ENCODE measurements around the gene CCR4. TPM values are rescaled to one million over a fixed set of nuclear protein-coding genes. Genes with fewer than 3 reads are reported as not detected.

The CCR4 gene
- total and polyA plus RNA-seq, 2 of the 8 experiments (the other 6 are each of a cell fraction or from before 2014, with no cell fraction given): 0.11 to 0.15 TPM

DNA sequence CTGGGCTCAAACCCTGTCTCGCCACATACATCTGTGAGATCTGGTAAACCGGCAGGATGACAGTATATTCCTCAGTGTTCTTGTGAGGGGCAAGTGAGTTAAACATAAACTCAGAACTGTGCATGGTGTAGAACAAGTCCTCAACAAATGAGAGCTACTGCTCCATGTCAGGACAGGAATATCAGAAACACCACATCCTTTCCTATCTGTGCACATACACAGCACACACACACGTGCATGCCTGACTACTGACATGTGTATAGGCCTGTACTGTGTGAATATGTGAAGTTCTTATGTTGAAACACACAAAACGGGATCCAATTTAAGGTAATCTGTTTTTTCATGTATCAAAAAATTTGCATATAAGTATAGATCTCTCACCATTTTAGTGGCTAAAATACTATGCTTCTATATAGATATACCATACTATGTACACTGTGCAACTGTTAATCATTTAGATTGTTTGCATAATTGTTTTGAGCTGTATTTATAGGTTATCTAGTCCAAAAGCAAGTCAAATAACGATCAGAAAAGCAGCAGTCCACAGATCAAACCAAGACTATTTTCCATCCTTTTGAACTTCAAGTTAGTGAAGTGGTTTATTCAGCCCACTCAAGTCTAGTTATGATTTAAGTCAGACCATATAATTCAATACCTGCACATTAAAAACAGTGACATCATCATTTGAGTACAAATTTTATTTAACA lies 44.8 kb downstream of the CCR4 start (continued):
- TF ChIP-seq, protein P1, sequence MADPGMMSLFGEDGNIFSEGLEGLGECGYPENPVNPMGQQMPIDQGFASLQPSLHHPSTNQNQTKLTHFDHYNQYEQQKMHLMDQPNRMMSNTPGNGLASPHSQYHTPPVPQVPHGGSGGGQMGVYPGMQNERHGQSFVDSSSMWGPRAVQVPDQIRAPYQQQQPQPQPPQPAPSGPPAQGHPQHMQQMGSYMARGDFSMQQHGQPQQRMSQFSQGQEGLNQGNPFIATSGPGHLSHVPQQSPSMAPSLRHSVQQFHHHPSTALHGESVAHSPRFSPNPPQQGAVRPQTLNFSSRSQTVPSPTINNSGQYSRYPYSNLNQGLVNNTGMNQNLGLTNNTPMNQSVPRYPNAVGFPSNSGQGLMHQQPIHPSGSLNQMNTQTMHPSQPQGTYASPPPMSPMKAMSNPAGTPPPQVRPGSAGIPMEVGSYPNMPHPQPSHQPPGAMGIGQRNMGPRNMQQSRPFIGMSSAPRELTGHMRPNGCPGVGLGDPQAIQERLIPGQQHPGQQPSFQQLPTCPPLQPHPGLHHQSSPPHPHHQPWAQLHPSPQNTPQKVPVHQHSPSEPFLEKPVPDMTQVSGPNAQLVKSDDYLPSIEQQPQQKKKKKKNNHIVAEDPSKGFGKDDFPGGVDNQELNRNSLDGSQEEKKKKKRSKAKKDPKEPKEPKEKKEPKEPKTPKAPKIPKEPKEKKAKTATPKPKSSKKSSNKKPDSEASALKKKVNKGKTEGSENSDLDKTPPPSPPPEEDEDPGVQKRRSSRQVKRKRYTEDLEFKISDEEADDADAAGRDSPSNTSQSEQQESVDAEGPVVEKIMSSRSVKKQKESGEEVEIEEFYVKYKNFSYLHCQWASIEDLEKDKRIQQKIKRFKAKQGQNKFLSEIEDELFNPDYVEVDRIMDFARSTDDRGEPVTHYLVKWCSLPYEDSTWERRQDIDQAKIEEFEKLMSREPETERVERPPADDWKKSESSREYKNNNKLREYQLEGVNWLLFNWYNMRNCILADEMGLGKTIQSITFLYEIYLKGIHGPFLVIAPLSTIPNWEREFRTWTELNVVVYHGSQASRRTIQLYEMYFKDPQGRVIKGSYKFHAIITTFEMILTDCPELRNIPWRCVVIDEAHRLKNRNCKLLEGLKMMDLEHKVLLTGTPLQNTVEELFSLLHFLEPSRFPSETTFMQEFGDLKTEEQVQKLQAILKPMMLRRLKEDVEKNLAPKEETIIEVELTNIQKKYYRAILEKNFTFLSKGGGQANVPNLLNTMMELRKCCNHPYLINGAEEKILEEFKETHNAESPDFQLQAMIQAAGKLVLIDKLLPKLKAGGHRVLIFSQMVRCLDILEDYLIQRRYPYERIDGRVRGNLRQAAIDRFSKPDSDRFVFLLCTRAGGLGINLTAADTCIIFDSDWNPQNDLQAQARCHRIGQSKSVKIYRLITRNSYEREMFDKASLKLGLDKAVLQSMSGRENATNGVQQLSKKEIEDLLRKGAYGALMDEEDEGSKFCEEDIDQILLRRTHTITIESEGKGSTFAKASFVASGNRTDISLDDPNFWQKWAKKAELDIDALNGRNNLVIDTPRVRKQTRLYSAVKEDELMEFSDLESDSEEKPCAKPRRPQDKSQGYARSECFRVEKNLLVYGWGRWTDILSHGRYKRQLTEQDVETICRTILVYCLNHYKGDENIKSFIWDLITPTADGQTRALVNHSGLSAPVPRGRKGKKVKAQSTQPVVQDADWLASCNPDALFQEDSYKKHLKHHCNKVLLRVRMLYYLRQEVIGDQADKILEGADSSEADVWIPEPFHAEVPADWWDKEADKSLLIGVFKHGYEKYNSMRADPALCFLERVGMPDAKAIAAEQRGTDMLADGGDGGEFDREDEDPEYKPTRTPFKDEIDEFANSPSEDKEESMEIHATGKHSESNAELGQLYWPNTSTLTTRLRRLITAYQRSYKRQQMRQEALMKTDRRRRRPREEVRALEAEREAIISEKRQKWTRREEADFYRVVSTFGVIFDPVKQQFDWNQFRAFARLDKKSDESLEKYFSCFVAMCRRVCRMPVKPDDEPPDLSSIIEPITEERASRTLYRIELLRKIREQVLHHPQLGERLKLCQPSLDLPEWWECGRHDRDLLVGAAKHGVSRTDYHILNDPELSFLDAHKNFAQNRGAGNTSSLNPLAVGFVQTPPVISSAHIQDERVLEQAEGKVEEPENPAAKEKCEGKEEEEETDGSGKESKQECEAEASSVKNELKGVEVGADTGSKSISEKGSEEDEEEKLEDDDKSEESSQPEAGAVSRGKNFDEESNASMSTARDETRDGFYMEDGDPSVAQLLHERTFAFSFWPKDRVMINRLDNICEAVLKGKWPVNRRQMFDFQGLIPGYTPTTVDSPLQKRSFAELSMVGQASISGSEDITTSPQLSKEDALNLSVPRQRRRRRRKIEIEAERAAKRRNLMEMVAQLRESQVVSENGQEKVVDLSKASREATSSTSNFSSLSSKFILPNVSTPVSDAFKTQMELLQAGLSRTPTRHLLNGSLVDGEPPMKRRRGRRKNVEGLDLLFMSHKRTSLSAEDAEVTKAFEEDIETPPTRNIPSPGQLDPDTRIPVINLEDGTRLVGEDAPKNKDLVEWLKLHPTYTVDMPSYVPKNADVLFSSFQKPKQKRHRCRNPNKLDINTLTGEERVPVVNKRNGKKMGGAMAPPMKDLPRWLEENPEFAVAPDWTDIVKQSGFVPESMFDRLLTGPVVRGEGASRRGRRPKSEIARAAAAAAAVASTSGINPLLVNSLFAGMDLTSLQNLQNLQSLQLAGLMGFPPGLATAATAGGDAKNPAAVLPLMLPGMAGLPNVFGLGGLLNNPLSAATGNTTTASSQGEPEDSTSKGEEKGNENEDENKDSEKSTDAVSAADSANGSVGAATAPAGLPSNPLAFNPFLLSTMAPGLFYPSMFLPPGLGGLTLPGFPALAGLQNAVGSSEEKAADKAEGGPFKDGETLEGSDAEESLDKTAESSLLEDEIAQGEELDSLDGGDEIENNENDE (IDR thresholded peaks at IDR 0.05; ENCODE audit: insufficient replicate concordance, low read length): no peak

Data from H1 (cell line).